Measurements from ENCODE around the gene TBC1D22A. TPM values are rescaled to one million over a fixed set of nuclear protein-coding genes. Genes with fewer than 3 reads are reported as not detected.

Gene TBC1D22A
- total RNA-seq, 2 experiments from 2014 or later = 33.2 to 34.9 TPM

- CTCF ChIA-PET = no interaction called here
- H3K4me3 Mint-ChIP-seq = no peak overlapping the region
- intact Hi-C loops (cut with micrococcal nuclease) = no loop called here
- no peak for DNase-seq
- no peaks in the 10 kb centered on the region for H3K4me1 Mint-ChIP-seq (ENCODE audit: low read depth)
- peaks cover 3% of the 10 kb centered on the region for H3K36me3 Mint-ChIP-seq
- H3K9me3 Mint-ChIP-seq = no peaks in the 10 kb centered on the region
- no peaks in the 10 kb centered on the region for H3K27me3 Mint-ChIP-seq
- no peak overlapping the region for H3K27ac Mint-ChIP-seq
- POLR2A ChIA-PET = no interaction called here
Observed at GRCh38 chr22:46906326-46907045, 144.0 kb downstream of the TBC1D22A start.

DNA sequence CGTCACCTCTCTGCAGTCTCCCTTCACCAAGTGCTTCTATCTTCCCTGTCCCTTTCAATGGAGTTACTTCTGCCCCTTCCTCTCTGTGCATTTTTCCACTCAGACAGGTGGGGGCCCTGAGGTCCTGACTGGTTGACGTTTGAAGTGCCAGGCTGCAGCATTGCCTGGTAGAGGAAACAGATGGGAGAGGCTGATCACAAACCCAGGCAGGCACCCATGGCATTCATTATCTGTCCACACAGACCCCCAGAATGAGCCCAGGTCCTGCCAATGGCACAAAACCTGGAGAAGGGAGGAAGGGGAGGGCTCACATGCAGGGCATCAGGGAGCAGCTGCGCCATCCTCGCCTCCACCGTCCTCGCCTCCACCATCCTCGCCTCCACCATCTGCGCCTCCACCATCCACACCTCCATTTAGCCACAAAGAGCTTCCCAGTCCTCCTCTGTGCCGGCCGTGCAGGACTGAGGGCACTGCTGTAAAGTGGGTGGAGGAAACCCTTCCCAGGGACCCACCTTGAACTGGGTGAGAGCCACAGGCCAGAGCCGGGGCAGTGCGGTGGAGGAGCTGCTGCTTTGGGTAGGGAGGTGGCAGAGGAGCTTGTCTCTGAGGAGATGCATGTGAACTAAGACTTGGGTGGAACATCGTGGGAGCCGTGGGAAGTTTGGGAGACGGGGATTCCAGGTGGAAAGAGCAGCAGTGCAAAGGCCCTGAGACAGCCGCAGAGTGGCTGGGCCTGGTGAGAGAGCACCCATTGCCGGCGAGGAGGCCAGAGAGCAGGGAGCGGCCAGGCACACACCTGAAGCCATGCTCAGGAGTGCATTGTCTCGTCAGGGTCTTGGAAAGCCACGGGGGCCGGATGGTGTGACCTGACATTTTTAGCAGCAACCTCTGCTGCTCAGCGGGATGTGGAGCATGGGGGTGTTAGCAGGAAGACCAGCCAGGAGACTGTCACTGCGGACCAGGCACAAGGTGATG lies 145.1 kb downstream of the TBC1D22A start:
- Mint-ChIP-seq H3K27ac (no peak overlapping the region), H3K36me3 (peaks cover 2% of the 10 kb centered on the region), H3K9me3 (no peaks in the 10 kb centered on the region), H3K4me1 (ENCODE audit: low read depth) (no peaks in the 10 kb centered on the region), H3K4me3 (no peak overlapping the region), H3K27me3 (no peaks in the 10 kb centered on the region)
- intact Hi-C loops (cut with micrococcal nuclease) = no loop called here
- CTCF ChIA-PET = no interaction called here
- POLR2A ChIA-PET = no interaction called here
- no peak for DNase-seq

GRCh38 chr22:46908641-46909107 lies 146.2 kb downstream of the TBC1D22A start:
- H3K27ac Mint-ChIP-seq = no peak overlapping the region
- H3K4me1 Mint-ChIP-seq (ENCODE audit: low read depth) = no peaks in the 10 kb centered on the region
- H3K36me3 Mint-ChIP-seq = peaks cover 4% of the 10 kb centered on the region
- no peak for DNase-seq
- CTCF ChIA-PET = no interaction called here
- intact Hi-C loops (cut with micrococcal nuclease) = no loop called here
- POLR2A ChIA-PET = no interaction called here
- H3K27me3 Mint-ChIP-seq = no peaks in the 10 kb centered on the region
- no peak overlapping the region for H3K4me3 Mint-ChIP-seq
- no peaks in the 10 kb centered on the region for H3K9me3 Mint-ChIP-seq

DNA sequence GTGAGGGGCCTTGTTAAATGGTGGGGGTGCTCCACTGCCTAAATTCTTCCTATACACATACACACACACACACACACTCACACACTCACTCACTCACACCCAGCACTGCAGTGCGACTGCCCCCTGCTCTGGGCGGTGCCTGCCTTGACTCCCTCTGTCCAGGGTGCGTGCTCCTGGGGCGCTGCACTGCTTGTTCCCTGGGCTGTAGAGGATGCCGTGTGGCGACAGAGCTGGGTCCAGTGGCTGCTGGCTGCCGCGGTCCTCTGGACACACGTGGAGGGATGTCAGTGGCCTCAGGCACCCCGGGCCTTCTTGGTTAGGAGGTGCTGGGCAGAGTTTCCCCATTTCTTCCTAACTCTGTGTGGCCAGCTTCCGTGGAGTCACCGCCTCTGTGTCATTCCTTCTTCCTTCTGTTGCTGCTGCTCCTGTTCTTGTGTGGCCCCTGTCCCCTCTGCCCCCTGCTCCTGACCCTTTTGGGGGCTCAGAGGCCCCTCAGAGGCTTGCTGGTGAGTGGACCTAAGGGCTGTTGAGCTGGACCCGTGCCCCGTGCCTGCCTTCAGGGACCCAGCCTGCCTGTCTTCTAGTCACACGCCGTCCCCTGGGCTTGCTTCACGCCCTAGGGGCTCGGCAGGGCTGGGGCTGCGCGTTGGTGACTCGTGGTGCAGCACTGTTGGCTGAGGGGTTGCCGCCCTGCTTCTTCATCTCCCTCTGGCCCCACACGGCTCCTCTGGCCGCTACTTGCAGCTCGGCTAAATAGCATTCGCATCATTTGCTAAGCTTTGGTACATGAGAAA lies 147.0 kb downstream of the TBC1D22A start:
- intact Hi-C loops (cut with micrococcal nuclease) = no loop called here
- no peak for DNase-seq
- POLR2A ChIA-PET = no interaction called here
- no peaks in the 10 kb centered on the region for H3K27me3 Mint-ChIP-seq
- no peaks in the 10 kb centered on the region for H3K4me1 Mint-ChIP-seq (ENCODE audit: low read depth)
- CTCF ChIA-PET = interaction anchor here (1.2 kb wide), 1 partner anchor 151 kb away, joined by 4 read pairs; no protein-coding TSS in a partner anchor
- H3K27ac Mint-ChIP-seq = no peak overlapping the region
- peaks cover 6% of the 10 kb centered on the region for H3K36me3 Mint-ChIP-seq
- H3K9me3 Mint-ChIP-seq = no peaks in the 10 kb centered on the region
- H3K4me3 Mint-ChIP-seq = no peak overlapping the region

GRCh38 chr22:46910624-46911023 lies 148.2 kb downstream of the TBC1D22A start:
- no peak for DNase-seq
- Mint-ChIP-seq H3K27ac (no peak overlapping the region), H3K4me1 (ENCODE audit: low read depth) (no peaks in the 10 kb centered on the region), H3K36me3 (peaks cover 6% of the 10 kb centered on the region), H3K4me3 (no peak overlapping the region), H3K9me3 (no peaks in the 10 kb centered on the region), H3K27me3 (no peaks in the 10 kb centered on the region)
- ChIA-PET POLR2A (no interaction called here), CTCF (interaction anchor here (1.2 kb wide), 1 partner anchor 152 kb away, joined by 4 read pairs; no protein-coding TSS in a partner anchor)
- intact Hi-C loops (cut with micrococcal nuclease) = no loop called here

DNA sequence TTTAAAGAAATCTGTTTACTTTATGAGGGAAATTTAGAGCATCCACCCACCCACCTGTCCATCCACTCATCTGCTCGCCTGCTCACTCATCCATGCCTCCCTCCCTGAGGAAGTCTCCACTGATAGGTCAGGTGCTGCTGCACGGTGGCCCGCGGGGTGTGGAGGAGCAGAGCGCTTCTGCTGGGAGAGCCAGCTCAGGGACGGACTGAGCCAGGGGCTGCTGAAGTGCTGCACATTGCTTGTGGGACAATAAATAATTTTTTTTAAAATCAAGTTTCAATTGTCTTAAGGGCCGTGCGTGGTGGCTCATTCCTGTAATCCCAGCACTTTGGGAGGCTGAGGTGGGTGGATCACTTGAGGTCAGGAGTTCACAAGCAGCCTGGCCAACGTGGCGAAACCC lies 148.9 kb downstream of the TBC1D22A start:
- no peaks in the 10 kb centered on the region for H3K9me3 Mint-ChIP-seq
- intact Hi-C loops (cut with micrococcal nuclease) = no loop called here
- CTCF ChIA-PET = no interaction called here

DNA sequence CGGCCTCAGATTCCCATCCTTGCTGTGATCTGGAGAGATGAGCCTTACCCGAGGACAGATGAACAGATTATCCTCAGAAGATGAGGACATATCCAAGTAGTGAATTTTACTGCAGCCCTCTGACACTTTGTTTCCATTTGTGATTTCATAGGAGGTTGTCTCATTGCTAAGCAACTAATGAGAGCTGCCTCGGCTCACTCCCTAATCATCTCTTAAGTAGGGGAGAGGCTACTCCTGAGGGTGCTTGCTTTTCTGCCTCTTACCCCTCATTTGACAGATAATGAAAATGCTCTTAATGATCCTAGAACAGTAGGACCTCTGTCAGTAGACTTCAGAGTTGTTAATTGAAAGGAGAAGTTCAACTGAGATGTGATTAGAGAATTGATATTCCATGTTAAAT lies 150.9 kb downstream of the TBC1D22A start:
- ChIA-PET POLR2A (no interaction called here), CTCF (no interaction called here)
- Mint-ChIP-seq H3K27me3 (no peaks in the 10 kb centered on the region), H3K36me3 (peaks cover 21% of the 10 kb centered on the region), H3K4me1 (ENCODE audit: low read depth) (no peaks in the 10 kb centered on the region), H3K27ac (no peak overlapping the region), H3K4me3 (no peak overlapping the region), H3K9me3 (no peaks in the 10 kb centered on the region)
- intact Hi-C loops (cut with micrococcal nuclease) = no loop called here
- DNase-seq = no peak

More for the DNA sequence above, 148.9 kb downstream of the TBC1D22A start:
- Mint-ChIP-seq H3K27me3 (no peaks in the 10 kb centered on the region), H3K36me3 (peaks cover 9% of the 10 kb centered on the region), H3K27ac (no peak overlapping the region), H3K4me1 (ENCODE audit: low read depth) (no peaks in the 10 kb centered on the region), H3K4me3 (no peak overlapping the region)
- POLR2A ChIA-PET = no interaction called here
- DNase-seq = no peak

DNA sequence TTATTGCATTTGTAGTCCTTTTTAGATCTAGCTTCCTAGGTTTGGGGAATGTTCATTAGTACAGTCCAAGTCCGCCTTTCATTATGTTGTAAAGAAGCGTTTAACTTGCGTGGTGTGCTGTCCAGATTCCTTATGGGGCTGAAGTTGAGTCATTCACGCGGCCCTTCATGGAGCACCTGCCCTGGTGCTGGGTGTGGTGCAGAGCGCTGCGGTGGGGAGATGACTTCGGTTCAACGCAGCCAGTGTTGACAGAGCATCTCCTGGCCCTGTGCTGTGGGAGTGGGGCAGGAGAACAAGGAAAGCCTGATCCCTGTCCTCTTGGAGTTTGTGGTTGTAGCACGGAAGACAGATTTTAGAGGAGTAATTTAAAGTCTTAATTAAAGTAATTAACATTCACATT lies 152.0 kb downstream of the TBC1D22A start:
- CTCF ChIA-PET = no interaction called here
- no peak overlapping the region for H3K27ac Mint-ChIP-seq
- no peaks in the 10 kb centered on the region for H3K4me1 Mint-ChIP-seq (ENCODE audit: low read depth)
- POLR2A ChIA-PET = no interaction called here
- DNase-seq = no peak
- H3K36me3 Mint-ChIP-seq = peaks cover 25% of the 10 kb centered on the region
- no peak overlapping the region for H3K4me3 Mint-ChIP-seq
- intact Hi-C loops (cut with micrococcal nuclease) = no loop called here
- no peaks in the 10 kb centered on the region for H3K27me3 Mint-ChIP-seq
- no peaks in the 10 kb centered on the region for H3K9me3 Mint-ChIP-seq

- H3K4me1 Mint-ChIP-seq (ENCODE audit: low read depth) = no peaks in the 10 kb centered on the region
- no peaks in the 10 kb centered on the region for H3K9me3 Mint-ChIP-seq
- peaks cover 29% of the 10 kb centered on the region for H3K36me3 Mint-ChIP-seq
- no peaks in the 10 kb centered on the region for H3K27me3 Mint-ChIP-seq
- DNase-seq = no peak
- ChIA-PET CTCF (no interaction called here), POLR2A (no interaction called here)
- H3K4me3 Mint-ChIP-seq = no peak overlapping the region
- H3K27ac Mint-ChIP-seq = no peak overlapping the region
- intact Hi-C loops (cut with micrococcal nuclease) = no loop called here
Observed at GRCh38 chr22:46914916-46915894, 152.8 kb downstream of the TBC1D22A start.

GRCh38 chr22:46915950-46916730 lies 153.7 kb downstream of the TBC1D22A start:
- Mint-ChIP-seq H3K27me3 (no peaks in the 10 kb centered on the region), H3K4me3 (no peak overlapping the region), H3K36me3 (peaks cover 32% of the 10 kb centered on the region), H3K9me3 (peaks cover 1% of the 10 kb centered on the region), H3K4me1 (ENCODE audit: low read depth) (no peaks in the 10 kb centered on the region), H3K27ac (no peak overlapping the region)
- DNase-seq = no peak
- intact Hi-C loops (cut with micrococcal nuclease) = no loop called here
- ChIA-PET CTCF (no interaction called here), POLR2A (no interaction called here)
